ENCODE results near the gene RPA3.
A peak's percentile ranks its signal among the peaks of the same experiment; 100 is the strongest.

Gene RPA3

GRCh38 chr7:7681936-7682329 is 36.5 kb downstream of the RPA3 start:
- H3K27ac ChIP-seq, result peak overlapping the region; percentile 88
- no peak for TF ChIP-seq CTCF (conservative IDR thresholded peaks at IDR 0.05)

- peak overlapping the region; percentile 88 for H3K27ac ChIP-seq
- TF ChIP-seq CTCF (conservative IDR thresholded peaks at IDR 0.05), result peak; percentile 76
Measured at GRCh38 chr7:7681191-7681935, 37.0 kb downstream of the RPA3 start.

GRCh38 chr7:7679640-7680039 is 38.8 kb downstream of the RPA3 start:
- peak overlapping the region; percentile 88 for H3K27ac ChIP-seq

- no peak overlapping the region for H3K27ac ChIP-seq
- TF ChIP-seq CTCF (conservative IDR thresholded peaks at IDR 0.05), result no peak
Measured at GRCh38 chr7:7675686-7676085, 42.7 kb downstream of the RPA3 start.

- H3K27ac ChIP-seq, result no peak overlapping the region
- TF ChIP-seq CTCF (conservative IDR thresholded peaks at IDR 0.05), result no peak
Measured at GRCh38 chr7:7673240-7673550, 45.2 kb downstream of the RPA3 start.

- H3K27ac ChIP-seq, result no peak overlapping the region
- TF ChIP-seq CTCF (conservative IDR thresholded peaks at IDR 0.05), result no peak
Measured at GRCh38 chr7:7672545-7673239, 45.7 kb downstream of the RPA3 start.

GRCh38 chr7:7671361-7671760 is 47.0 kb downstream of the RPA3 start:
- TF ChIP-seq CTCF (conservative IDR thresholded peaks at IDR 0.05), result no peak
- no peak overlapping the region for H3K27ac ChIP-seq

- TF ChIP-seq CTCF (conservative IDR thresholded peaks at IDR 0.05), result no peak
- H3K27ac ChIP-seq, result no peak overlapping the region
Measured at GRCh38 chr7:7670490-7670889, 47.9 kb downstream of the RPA3 start.

All from VCaP (cell line).